CD4-positive, CD25-positive, alpha-beta regulatory T cell (primary cell): ENCODE measurements around the gene POMT1. TPM values are rescaled to one million over a fixed set of nuclear protein-coding genes. Genes with fewer than 3 reads are reported as not detected.

Experiments
- ATAC-seq, 2 donors: fragments of 150-1000 bp; cut with Tn5 transposase; one replicate each; pipeline ENCODE4 v1.10.0; 2021; ENCODE audit warnings: low read depth in 2 of 2, moderate number of reproducible peaks in 2 of 2, moderate library complexity in 1 of 2
- DNase-seq, 3 donors: peaks; one replicate each; pipeline versions ENCODE4 v3.0.0 to v3.0.0-alpha.2; 2012 to 2022; ENCODE audit warnings: mixed read lengths in 1 of 3
- H3K27ac ChIP-seq: one replicate; pipeline ENCODE4 v1.7.0; 2013; ENCODE audit warnings: mild to moderate bottlenecking, low read length; ENCODE audit not compliant: insufficient read depth, poor library complexity, severe bottlenecking
- H3K27me3 ChIP-seq: one replicate; pipeline ENCODE4 v1.7.0; 2013; ENCODE audit warnings: low read length; ENCODE audit not compliant: control insufficient read depth, insufficient read depth
- H3K36me3 ChIP-seq: one replicate; pipeline ENCODE4 v1.7.0; 2013; ENCODE audit warnings: mild to moderate bottlenecking, low read length, moderate library complexity; ENCODE audit not compliant: control insufficient read depth, insufficient read depth
- H3K4me1 ChIP-seq: 2 replicates; pipeline ENCODE4 v1.7.0; 2013; ENCODE audit warnings: mild to moderate bottlenecking, low read length; ENCODE audit not compliant: insufficient read depth, control insufficient read depth, poor library complexity, severe bottlenecking
- H3K4me3 ChIP-seq: one replicate; pipeline ENCODE4 v1.7.0; 2013; ENCODE audit warnings: low read depth, mild to moderate bottlenecking, low read length, moderate library complexity
- H3K9me3 ChIP-seq, 2 experiments: 1 replicate in 1 of 2; 2 replicates in 1 of 2; pipeline ENCODE4 v1.7.0; 2013; ENCODE audit warnings: low read length in 2 of 2, mild to moderate bottlenecking in 1 of 2, moderate library complexity in 1 of 2; ENCODE audit not compliant: control insufficient read depth in 2 of 2
- H3K27ac Mint-ChIP-seq, 3 donors: one replicate each; pipeline ENCODE4 v1.8.0; 2020 to 2022; ENCODE audit warnings: mild to moderate bottlenecking in 3 of 3, mixed read lengths in 3 of 3, moderate library complexity in 2 of 3
- H3K27me3 Mint-ChIP-seq: one replicate; pipeline ENCODE4 v1.8.0; 2022; ENCODE audit warnings: mild to moderate bottlenecking, mixed read lengths
- H3K36me3 Mint-ChIP-seq: one replicate; pipeline ENCODE4 v1.8.0; 2020; ENCODE audit warnings: mixed read lengths
- H3K4me1 Mint-ChIP-seq, 4 donors: one replicate each; pipeline ENCODE4 v1.8.0; 2020 to 2022; ENCODE audit warnings: mixed read lengths in 4 of 4, mild to moderate bottlenecking in 1 of 4
- H3K4me3 Mint-ChIP-seq, 4 donors: one replicate each; pipeline ENCODE4 v1.8.0; 2020 to 2022; ENCODE audit warnings: mild to moderate bottlenecking in 4 of 4, mixed read lengths in 4 of 4, moderate library complexity in 3 of 4
- H3K9me3 Mint-ChIP-seq, 7 donors: one replicate each; pipeline ENCODE4 v1.8.0; 2020 to 2022; ENCODE audit warnings: mixed read lengths in 7 of 7, mild to moderate bottlenecking in 3 of 7, moderate library complexity in 2 of 7
- polyA plus RNA-seq, 4 donors: library from polyadenylated mRNA; unstranded; fragments of 300-500 nt; fragmentation: Illumina TruSeq; gene quantifications; one replicate each; pipeline ENCODE4 v1.2.3, GENCODE V29; 2021
- total RNA-seq: library from RNA; stranded (reverse); gene quantifications from one replicate; pipeline ENCODE4 v1.2.3, GENCODE V29; 2022

Gene POMT1
- total and polyA plus RNA-seq, 5 donors from 2014 or later = 13.2 to 52.3 (median 15.5) TPM

DNA sequence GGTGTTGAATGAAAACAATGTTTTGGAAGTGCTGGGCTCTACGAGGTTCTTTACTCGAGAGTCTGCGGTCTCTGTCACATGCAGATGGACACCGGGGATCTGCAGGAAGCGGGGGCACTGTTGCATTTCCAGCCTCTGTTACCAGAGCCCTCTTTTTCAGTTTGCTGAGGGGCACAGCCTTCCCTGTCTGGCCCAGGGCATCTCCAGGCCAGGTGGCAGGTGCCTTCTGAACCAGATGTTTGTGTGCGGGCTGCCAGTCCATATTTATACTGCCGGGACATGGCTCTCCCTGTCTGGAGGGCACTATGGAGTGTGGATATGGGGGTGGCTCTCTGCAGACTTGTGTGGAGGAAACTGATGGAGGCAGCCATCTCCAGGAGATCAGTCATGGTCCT lies 18.7 kb upstream of the POMT1 start:
- H3K27me3 Mint-ChIP-seq = no peaks in the 10 kb centered on the region
- H3K36me3 Mint-ChIP-seq = peaks cover 39% of the 10 kb centered on the region
- ATAC-seq = no peak
- H3K4me1 ChIP-seq = no peaks in the 10 kb centered on the region
- no peak for DNase-seq
- H3K27me3 ChIP-seq = no peaks in the 10 kb centered on the region
- peaks cover 96% of the 10 kb centered on the region for H3K36me3 ChIP-seq
- H3K9me3 Mint-ChIP-seq = no peaks in the 10 kb centered on the region
- H3K27ac ChIP-seq = no peak overlapping the region
- peaks cover 0 to 2% (median under 1%) of the 10 kb centered on the region in 4 donors for H3K4me1 Mint-ChIP-seq
- H3K27ac Mint-ChIP-seq = no peak overlapping the region
- no peak overlapping the region for H3K4me3 ChIP-seq
- no peak overlapping the region for H3K4me3 Mint-ChIP-seq
- H3K9me3 ChIP-seq = no peaks in the 10 kb centered on the region

DNA sequence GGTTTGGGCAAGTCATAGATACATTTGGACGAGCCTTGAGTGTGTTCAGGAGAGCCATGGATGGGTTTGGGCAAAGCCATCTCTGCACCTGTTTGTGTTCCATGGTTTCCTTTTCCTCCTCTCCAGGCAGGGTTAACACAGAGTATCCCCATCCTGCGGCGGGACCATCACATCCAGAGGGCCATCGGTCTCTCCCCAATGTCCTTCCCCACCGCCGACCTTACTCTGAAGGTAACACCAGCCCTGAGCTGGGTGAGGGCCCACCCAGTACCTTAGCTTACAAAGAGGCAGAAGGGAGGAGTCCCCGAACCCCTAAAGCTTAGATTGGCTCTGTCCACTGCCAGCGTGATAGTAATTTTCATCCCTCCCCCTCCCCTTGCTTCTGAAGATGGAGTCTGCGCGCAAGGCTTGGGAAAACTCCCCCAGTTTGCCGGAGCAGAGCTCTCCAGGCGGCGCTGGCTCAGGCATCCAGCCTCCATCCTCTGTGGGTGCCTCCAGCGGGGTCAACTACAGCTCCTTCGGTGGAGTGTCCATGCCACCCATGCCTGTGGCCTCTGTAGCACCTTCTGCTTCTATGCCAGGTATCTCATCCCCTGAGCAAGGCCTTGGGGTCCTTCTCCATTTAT lies 18.0 kb upstream of the POMT1 start:
- Mint-ChIP-seq H3K27ac (peak overlapping the region in 1 of 3 donors; percentile 86), H3K36me3 (peaks cover 40% of the 10 kb centered on the region), H3K4me1 (peaks cover 0 to 2% (median under 1%) of the 10 kb centered on the region in 4 donors)

DNA sequence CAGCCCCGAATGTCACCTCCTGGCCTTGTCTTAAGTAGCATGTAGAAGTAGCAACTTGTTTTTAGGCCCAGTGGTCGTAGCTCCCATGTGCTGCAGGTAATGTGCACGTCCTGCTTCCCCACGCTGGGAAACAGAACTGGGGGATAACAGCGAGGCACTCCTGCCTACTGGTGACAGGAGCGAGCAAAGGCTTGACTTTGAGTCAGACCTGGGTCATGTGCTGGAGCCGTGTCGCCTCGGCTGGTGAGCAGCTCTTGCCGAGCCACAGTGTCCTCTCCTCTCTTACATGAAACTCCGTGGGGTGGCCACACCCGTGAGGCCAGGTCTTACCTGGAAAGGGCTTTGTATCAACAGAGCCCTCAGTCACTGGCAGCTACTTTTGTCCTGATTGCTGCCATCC lies 17.5 kb upstream of the POMT1 start:
- Histone ChIP-seq H3K27me3 (no peaks in the 10 kb centered on the region), H3K4me3 (no peak overlapping the region), H3K27ac (no peak overlapping the region), H3K36me3 (peaks cover 96% of the 10 kb centered on the region), H3K4me1 (no peaks in the 10 kb centered on the region), H3K9me3 (no peaks in the 10 kb centered on the region)
- DNase-seq (no peak), ATAC-seq (no peak)
- Mint-ChIP-seq H3K36me3 (peaks cover 45% of the 10 kb centered on the region), H3K4me3 (no peak overlapping the region), H3K9me3 (no peaks in the 10 kb centered on the region), H3K27me3 (no peaks in the 10 kb centered on the region), H3K27ac (no peak overlapping the region), H3K4me1 (peaks cover 0 to 4% (median 2%) of the 10 kb centered on the region in 4 donors)

More for the DNA sequence above, 18.0 kb upstream of the POMT1 start:
- ATAC-seq (no peak), DNase-seq (no peak)
- no peak overlapping the region for H3K4me3 ChIP-seq
- no peaks in the 10 kb centered on the region for H3K9me3 ChIP-seq
- H3K27me3 ChIP-seq = no peaks in the 10 kb centered on the region
- no peak overlapping the region for H3K27ac ChIP-seq
- Mint-ChIP-seq H3K9me3 (no peaks in the 10 kb centered on the region), H3K27me3 (no peaks in the 10 kb centered on the region), H3K4me3 (no peak overlapping the region)
- peaks cover 96% of the 10 kb centered on the region for H3K36me3 ChIP-seq
- H3K4me1 ChIP-seq = no peaks in the 10 kb centered on the region

DNA sequence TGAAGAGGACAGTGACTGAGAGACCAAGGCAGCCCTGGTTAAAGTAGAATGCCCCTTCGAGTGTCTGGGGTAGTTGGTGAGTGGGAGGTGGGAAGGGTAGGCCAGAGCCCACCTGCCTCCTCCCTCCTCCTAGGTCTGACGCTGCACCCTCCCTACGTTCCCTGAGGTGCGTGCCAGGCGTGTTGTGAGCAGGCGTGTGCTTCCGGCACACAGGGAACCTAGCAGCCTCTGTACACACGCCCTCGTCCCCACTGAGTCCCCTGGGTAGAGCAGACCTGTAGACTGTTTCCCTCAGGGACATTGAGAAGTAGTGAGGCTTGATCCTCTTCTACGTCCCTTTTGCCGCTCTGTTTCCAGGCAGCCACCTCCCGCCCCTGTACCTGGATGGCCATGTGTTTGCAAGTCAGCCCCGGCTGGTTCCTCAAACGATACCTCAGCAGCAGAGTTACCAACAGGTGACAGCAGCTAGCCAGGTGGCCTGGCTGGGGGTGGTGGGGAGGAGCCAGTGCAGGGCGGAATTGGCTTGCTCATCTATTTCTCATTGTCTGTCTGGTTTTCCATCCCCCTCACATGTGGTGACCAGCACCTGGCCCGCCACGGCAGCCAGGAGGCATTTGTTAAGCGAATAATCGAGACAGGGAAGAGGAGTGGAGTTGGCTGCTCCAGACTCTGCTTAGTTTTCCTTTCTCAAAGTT lies 16.8 kb upstream of the POMT1 start:
- H3K9me3 Mint-ChIP-seq = no peaks in the 10 kb centered on the region
- H3K9me3 ChIP-seq = no peaks in the 10 kb centered on the region
- H3K4me3 ChIP-seq = no peak overlapping the region
- DNase-seq = no peak
- no peaks in the 10 kb centered on the region for H3K27me3 ChIP-seq
- H3K4me1 ChIP-seq = no peaks in the 10 kb centered on the region
- H3K27ac Mint-ChIP-seq = peak overlapping the region in 1 of 3 donors; percentile 15
- no peaks in the 10 kb centered on the region for H3K27me3 Mint-ChIP-seq
- peaks cover 0 to 4% (median 2%) of the 10 kb centered on the region in 4 donors for H3K4me1 Mint-ChIP-seq
- H3K36me3 Mint-ChIP-seq = peaks cover 52% of the 10 kb centered on the region
- no peak overlapping the region for H3K27ac ChIP-seq
- peak overlapping the region in 1 of 4 donors; percentile 21 for H3K4me3 Mint-ChIP-seq
- ATAC-seq = no peak
- H3K36me3 ChIP-seq = peaks cover 98% of the 10 kb centered on the region

DNA sequence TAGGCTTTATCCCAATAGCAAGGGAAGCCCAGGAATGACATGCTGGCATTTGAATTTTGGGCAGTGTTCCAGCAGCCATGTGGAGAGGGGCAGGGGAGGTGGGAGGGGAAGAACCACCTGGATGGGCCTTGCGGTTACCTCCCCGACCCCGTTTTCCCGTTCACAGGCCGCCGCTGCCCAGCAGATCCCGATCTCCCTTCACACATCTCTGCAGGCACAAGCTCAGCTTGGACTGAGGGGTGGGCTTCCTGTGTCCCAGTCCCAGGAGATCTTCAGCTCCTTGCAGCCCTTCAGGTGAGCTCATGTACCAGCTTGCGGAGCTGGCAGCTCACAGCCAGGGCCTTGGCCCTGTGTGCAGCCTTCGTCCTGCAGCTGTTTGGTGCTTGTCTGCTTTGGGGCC lies 15.7 kb upstream of the POMT1 start:
- Histone ChIP-seq H3K36me3 (peaks cover 99% of the 10 kb centered on the region), H3K27me3 (no peaks in the 10 kb centered on the region), H3K4me3 (no peak overlapping the region), H3K9me3 (no peaks in the 10 kb centered on the region), H3K4me1 (no peaks in the 10 kb centered on the region), H3K27ac (no peak overlapping the region)
- peak overlapping the region in 1 of 3 donors; percentile 15 for H3K27ac Mint-ChIP-seq
- no peaks in the 10 kb centered on the region for H3K27me3 Mint-ChIP-seq
- H3K4me3 Mint-ChIP-seq = no peak overlapping the region
- ATAC-seq (no peak), DNase-seq (no peak)
- peaks cover 0 to 4% (median 2%) of the 10 kb centered on the region in 4 donors for H3K4me1 Mint-ChIP-seq
- peaks cover 56% of the 10 kb centered on the region for H3K36me3 Mint-ChIP-seq
- no peaks in the 10 kb centered on the region for H3K9me3 Mint-ChIP-seq

DNA sequence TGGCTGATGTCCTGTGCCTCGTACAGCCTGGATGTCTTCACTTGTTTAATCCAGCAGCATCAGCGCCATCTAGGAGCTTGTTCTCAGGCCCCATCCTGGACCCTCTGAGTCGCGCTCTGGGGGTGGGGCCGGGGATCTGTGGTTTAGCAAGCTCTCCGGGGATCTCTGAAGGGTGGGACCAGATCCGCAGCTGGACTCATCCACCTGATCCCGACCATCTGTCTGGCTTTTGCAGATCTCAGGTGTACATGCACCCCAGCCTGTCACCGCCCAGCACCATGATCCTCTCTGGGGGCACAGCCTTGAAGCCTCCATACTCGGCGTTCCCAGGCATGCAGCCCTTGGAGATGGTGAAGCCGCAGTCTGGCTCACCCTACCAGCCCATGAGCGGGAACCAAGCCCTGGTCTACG lies 15.1 kb upstream of the POMT1 start:
- H3K27ac ChIP-seq = no peak overlapping the region
- Mint-ChIP-seq H3K9me3 (no peaks in the 10 kb centered on the region), H3K36me3 (peaks cover 56% of the 10 kb centered on the region), H3K27me3 (no peaks in the 10 kb centered on the region), H3K4me1 (peaks cover 0 to 4% (median 2%) of the 10 kb centered on the region in 4 donors), H3K27ac (peak overlapping the region in 1 of 3 donors; percentile 64), H3K4me3 (no peak overlapping the region)
- ATAC-seq (no peak), DNase-seq (no peak)
- no peaks in the 10 kb centered on the region for H3K27me3 ChIP-seq
- H3K9me3 ChIP-seq = no peaks in the 10 kb centered on the region
- peaks cover 99% of the 10 kb centered on the region for H3K36me3 ChIP-seq
- H3K4me1 ChIP-seq = no peaks in the 10 kb centered on the region
- H3K4me3 ChIP-seq = no peak overlapping the region

DNA sequence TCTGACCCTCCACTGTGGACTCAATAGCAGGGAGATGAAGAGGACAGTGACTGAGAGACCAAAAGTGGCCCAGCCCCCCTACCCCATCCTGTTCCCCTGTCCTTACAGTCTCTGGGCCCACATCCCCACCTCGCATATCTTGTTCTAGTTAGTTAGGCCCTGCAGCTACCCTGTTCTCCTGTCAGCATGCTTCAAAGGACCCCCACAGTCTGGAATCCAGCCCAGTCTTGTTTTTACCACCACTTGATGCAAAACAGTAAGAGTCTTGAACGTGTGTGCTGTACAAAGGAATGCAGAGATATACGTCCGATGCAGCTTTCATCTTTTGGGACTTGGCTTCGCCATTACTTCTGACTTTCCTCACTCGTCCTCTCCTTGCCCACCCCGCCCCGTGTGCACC lies 12.2 kb upstream of the POMT1 start:
- Histone ChIP-seq H3K4me1 (no peaks in the 10 kb centered on the region), H3K27me3 (no peaks in the 10 kb centered on the region), H3K9me3 (no peaks in the 10 kb centered on the region), H3K36me3 (peaks cover 99% of the 10 kb centered on the region), H3K27ac (no peak overlapping the region), H3K4me3 (no peak overlapping the region)
- DNase-seq = no peak
- peaks cover 63% of the 10 kb centered on the region for H3K36me3 Mint-ChIP-seq
- H3K4me3 Mint-ChIP-seq = no peak overlapping the region
- no peaks in the 10 kb centered on the region for H3K9me3 Mint-ChIP-seq
- H3K4me1 Mint-ChIP-seq = peaks cover 0 to 4% (median 2%) of the 10 kb centered on the region in 4 donors
- no peak for ATAC-seq
- H3K27me3 Mint-ChIP-seq = no peaks in the 10 kb centered on the region
- H3K27ac Mint-ChIP-seq = no peak overlapping the region
